GM18508 (cell line): ENCODE measurements around the gene NR5A1.

Source experiments
- ATAC-seq: cut with Tn5 transposase; IDR thresholded peaks from one replicate; pipeline ENCODE4 v1.9.1; 2021; ENCODE audit warnings: moderate number of reproducible peaks; ENCODE audit not compliant: insufficient read depth, unreplicated experiment

Gene NR5A1

DNA sequence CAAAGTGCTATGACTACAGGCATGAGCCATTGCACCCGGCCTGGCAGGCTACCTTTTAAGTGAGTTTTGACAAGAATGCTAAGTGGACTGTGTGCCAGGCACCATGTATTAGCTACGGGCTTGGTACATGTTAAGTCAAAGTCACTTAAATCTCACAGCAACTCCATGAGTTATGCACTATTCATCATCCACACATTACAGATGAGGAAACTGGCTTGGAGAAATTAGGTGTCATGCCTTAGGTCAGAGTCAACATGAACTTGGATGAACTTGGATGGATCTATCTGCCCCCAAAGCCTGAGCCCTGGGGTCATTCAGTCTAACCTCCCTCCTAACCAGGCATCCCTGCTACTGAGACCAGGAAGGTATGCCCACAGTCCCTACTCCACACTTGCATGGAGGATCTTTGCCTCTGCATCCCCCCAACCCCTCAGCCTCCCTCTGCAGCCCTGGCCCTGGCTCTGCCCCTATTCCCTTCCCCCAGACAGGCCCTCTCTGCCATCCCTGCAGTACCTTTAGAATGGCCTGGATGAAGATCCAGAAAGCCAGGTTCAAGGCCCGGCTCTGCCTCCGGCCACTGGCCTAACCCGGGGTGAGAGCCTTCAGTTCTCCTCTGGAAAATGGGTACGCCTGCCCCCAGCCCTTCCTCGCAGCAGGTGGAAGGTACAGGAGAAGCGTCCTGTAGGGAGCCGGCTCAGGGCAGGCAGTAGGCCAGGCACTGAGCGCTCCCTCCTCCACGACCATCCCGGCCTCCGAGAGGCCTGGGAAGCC, 57.6 kb downstream of the NR5A1 start:
- no peak for ATAC-seq

GRCh38 chr9:124448019-124448418, 59.2 kb downstream of the NR5A1 start:
- ATAC-seq: no peak

- ATAC-seq: no peak
These were observed 59.9 kb downstream of the NR5A1 start for GRCh38 chr9:124447297-124447661.

DNA sequence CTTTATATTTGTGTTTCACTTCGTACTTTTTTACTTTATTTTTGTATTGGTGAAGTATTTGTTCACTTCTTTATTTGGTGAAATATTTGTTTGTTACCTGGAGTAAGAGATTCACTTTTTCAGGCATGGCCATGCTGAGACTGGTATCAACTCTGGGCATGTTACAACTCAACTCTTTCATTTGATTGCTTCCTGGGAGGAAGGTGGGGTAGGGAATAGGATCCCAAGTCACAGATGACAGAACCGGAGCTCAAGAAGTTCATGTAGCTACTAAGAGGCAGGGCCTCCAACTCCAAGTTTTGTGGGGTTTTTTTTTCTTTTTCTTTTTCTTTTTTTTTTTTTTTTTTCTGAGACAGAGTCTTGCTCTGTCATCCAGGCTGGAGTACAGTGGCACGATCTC, 63.0 kb downstream of the NR5A1 start:
- ATAC-seq: no peak

DNA sequence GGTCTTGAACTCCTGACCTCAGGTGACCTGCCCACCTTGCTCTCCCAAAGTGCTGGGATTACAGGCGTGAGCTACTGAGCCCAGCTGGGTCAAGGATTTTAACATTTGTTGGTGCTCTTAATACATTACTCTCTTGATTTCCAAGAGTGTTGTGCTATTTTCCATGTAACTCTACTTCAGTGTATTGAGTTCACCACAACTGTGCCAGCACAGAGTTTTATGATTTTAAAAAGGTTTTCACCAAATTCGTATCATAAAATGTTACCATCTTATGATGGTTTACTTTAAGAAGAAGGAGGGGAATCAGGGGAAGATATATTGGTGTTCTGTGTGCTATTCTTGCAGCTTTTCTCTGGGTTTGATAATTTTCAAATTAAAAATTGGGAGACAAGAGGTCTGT, 63.6 kb downstream of the NR5A1 start:
- no peak for ATAC-seq

GRCh38 chr9:124442826-124443225, 64.4 kb downstream of the NR5A1 start:
- ATAC-seq: no peak

DNA sequence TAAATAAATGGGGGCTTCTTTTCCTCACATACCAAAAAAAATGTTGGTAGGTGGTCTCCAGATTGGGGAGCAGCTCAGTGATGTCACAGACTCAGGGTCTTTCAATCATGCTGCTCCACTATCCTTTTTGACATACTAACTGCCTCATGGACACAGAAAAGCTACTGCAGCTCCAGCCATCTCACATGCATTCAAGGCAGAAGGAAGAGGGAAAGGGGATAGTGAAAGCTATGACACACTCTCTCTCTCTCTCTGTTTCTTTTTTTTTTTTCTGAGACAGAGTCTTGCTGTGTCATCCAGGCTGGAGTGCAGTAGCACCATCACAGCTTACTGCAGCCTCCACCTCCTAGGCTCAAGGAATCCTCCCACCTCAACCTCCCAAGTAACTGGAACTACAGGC, 64.8 kb downstream of the NR5A1 start:
- no peak for ATAC-seq

- no peak for ATAC-seq
These were observed 65.9 kb downstream of the NR5A1 start for GRCh38 chr9:124441291-124441690.

DNA sequence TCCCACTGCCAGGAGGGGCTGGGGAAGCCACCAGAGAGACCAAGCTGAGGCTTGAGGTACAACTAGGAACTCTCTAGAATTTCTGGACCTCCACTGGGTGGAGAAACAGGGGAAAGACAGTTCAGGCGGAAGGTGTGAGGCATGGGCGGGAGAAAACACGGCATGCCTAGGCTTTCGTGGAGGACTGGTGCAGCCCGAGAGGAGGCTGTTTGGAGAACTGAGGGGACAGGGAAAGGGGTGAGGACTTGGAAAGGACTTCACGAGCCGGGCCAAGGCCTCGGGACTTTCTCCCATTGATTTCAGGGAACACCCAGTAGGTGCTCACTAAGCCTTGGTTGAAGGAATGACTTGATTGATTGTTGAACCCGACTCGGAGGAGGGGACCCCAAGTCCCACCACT, 66.4 kb downstream of the NR5A1 start:
- no peak for ATAC-seq

- no peak for ATAC-seq
These were observed 67.4 kb downstream of the NR5A1 start for GRCh38 chr9:124439686-124440243.

GRCh38 chr9:124439086-124439485, 68.1 kb downstream of the NR5A1 start:
- no peak for ATAC-seq

GRCh38 chr9:124438091-124438490, 69.1 kb downstream of the NR5A1 start:
- no peak for ATAC-seq

DNA sequence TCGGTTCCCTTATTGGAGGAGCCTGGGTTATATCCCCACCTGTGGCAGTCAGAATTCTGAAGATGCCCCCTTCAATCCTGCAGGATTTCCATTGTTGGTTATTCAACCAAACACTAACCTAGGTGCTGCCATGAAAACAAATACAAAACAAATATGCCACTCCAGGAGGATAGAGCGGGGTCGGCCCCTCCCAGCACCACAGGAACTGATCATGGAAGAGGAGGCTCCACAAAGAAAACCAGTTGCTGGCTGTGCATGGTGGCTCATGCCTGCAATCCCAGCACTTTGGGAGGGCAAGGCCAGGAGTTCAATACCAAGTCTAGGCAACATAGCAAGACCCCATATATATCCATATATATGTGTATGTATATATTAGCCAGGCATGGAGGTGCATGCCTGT, 70.1 kb downstream of the NR5A1 start:
- no peak for ATAC-seq

- no peak for ATAC-seq
These were observed 70.9 kb downstream of the NR5A1 start for GRCh38 chr9:124436320-124436719.
